NCI-H2029 treated with DMSO at 0.1 percent for 48 hours (cell line): ENCODE measurements around the gene NEURL1B.

Source experiments
- DNase-seq: peaks from one replicate; lab custom pipeline; 2025; lab: John Stamatoyannopoulos, UW

The NEURL1B gene

GRCh38 chr5:172678902-172679301 is 37.8 kb downstream of the NEURL1B start:
- peak; percentile 56 for DNase-seq

- DNase-seq, result no peak
These were observed 38.7 kb downstream of the NEURL1B start for GRCh38 chr5:172679628-172680212.

- no peak for DNase-seq
These were observed 39.9 kb downstream of the NEURL1B start for GRCh38 chr5:172680921-172681320.

GRCh38 chr5:172681421-172681820 is 40.4 kb downstream of the NEURL1B start:
- no peak for DNase-seq

GRCh38 chr5:172683264-172683644 is 42.2 kb downstream of the NEURL1B start:
- no peak for DNase-seq

- DNase-seq, result no peak
These were observed 42.8 kb downstream of the NEURL1B start for GRCh38 chr5:172683645-172684471.

- no peak for DNase-seq
These were observed 44.0 kb downstream of the NEURL1B start for GRCh38 chr5:172685091-172685490.

GRCh38 chr5:172686111-172686510 is 45.0 kb downstream of the NEURL1B start:
- DNase-seq, result no peak

GRCh38 chr5:172686539-172687390 is 45.7 kb downstream of the NEURL1B start:
- no peak for DNase-seq

GRCh38 chr5:172687940-172688339 is 46.9 kb downstream of the NEURL1B start:
- DNase-seq, result no peak

- DNase-seq, result no peak
These were observed 47.5 kb downstream of the NEURL1B start for GRCh38 chr5:172688349-172689217.

- DNase-seq, result no peak
These were observed 48.1 kb downstream of the NEURL1B start for GRCh38 chr5:172689218-172689572.

- DNase-seq, result no peak
These were observed 48.7 kb downstream of the NEURL1B start for GRCh38 chr5:172689801-172690200.

GRCh38 chr5:172690258-172691075 is 49.4 kb downstream of the NEURL1B start:
- DNase-seq, result no peak

GRCh38 chr5:172691886-172692285 is 50.8 kb downstream of the NEURL1B start:
- DNase-seq, result no peak

- DNase-seq, result no peak
These were observed 51.4 kb downstream of the NEURL1B start for GRCh38 chr5:172692451-172692850.

- no peak for DNase-seq
These were observed 51.9 kb downstream of the NEURL1B start for GRCh38 chr5:172692981-172693380.

GRCh38 chr5:172694061-172694460 is 53.0 kb downstream of the NEURL1B start:
- DNase-seq, result no peak

- DNase-seq, result no peak
These were observed 53.5 kb downstream of the NEURL1B start for GRCh38 chr5:172694541-172694940.

GRCh38 chr5:172695232-172696054 is 54.4 kb downstream of the NEURL1B start:
- DNase-seq, result no peak
